GM12873 (cell line): ENCODE measurements around the gene ELP5.

Source experiments
- CTCF ChIP-seq: IDR thresholded peaks from 2 replicates; pipeline ENCODE4 v1.5.1; 2012; ENCODE audit warnings: low read depth, mild to moderate bottlenecking, moderate library complexity, low read length, control low read depth; ENCODE audit not compliant: insufficient read depth; ENCODE audit errors: missing control alignments

Gene ELP5

GRCh38 chr17:7215652-7216180 is 36.3 kb upstream of the ELP5 start:
- TF ChIP-seq CTCF: no peak

- no peak for TF ChIP-seq CTCF
Measured at GRCh38 chr17:7216242-7217112, 35.5 kb upstream of the ELP5 start.

GRCh38 chr17:7217113-7217987 is 34.7 kb upstream of the ELP5 start:
- TF ChIP-seq CTCF: no peak

DNA sequence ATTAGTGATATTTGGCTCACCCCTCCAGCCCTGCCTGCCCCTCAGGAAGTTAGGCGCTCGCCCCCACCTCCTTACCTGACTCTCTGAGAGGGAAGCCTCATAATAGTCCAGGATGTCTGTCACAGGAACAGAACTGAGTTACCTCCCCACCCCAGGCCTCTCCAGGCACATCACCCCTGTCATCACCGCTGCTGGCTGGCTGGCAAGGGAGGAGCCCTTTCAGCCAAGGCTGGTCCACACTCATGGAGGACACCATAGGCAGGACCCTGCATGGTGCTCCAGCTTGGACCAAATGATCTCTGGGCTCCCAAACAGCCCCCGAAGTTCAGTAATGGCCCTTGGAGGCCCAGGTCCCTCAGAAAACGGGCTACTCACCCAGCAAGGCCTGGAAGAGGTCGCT is 33.8 kb upstream of the ELP5 start:
- TF ChIP-seq CTCF: no peak

- no peak for TF ChIP-seq CTCF
Measured at GRCh38 chr17:7218758-7219157, 33.3 kb upstream of the ELP5 start.

DNA sequence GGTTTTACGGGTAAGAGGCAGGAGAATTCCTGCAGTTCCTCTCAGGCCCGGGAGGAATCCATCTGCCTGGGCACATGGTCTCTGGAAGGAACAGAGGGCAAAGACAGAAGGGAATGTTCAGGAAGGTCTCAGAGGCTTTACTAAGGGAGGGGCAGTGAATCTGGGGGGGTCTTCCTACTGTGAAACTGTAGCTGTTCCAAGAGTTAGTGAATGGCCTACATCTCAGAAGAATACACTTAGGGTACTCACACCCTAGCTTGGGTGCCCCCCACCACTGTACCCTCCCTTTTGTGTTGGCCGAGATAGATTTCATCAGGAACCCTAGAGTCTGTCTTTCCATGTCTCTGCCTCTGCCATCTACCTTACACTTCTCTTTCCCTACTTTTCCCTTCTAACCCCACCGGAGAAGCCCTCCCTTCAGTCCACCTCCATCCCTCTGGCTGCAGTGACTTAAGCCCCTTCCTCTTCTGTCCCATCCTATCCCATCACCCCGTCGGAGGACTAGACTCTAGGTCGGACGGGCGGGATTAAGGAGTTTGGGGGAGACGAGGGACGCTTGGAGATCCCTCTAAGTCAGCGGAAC is 32.7 kb upstream of the ELP5 start:
- TF ChIP-seq CTCF: no peak

GRCh38 chr17:7219812-7220592 is 32.0 kb upstream of the ELP5 start, which contains the start of the genes ACADVL and DLG4:
TSS of gene ACADVL (plus strand) at chr17:7219938. CDS start at chr17:7219985, 47 bp downstream.
TSS of gene DLG4 (minus strand) at chr17:7219836.
- TF ChIP-seq CTCF: no peak
